Loucy (cell line): ENCODE measurements around the gene IPMK.

Experiments
- CTCF ChIP-seq: fragments of 200-600 bp; sonication (generic); conservative IDR thresholded peaks from 2 replicates; pipeline ENCODE4 v1.5.1; 2014; ENCODE audit warnings: mild to moderate bottlenecking, antibody characterized with exemption, low read length
- EZH2phosphoT487 ChIP-seq: fragments of 200-600 bp; IDR thresholded peaks from 2 replicates; pipeline ENCODE4 v1.6.1; 2018; ENCODE audit warnings: antibody characterized with exemption, mild to moderate bottlenecking, moderate library complexity, borderline replicate concordance

DNA sequence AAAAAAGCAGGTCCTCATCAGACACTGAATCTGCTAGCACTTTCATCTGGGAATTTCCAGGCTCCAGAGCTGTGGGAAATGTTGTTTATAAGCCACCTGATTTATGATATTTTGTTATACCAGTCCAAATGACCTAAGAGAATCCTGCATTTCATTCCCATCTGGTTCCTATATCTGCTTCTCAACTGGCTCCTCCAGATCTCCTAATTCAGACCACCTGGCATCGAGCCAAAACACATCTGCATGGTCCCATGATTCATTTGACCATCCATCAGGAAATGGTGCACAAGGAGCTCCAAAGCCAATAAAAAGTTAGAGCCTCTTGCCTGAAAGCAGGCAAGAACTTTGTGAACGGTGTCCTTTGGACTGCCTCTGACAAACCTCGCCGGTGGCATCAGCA, 108.9 kb downstream of the IPMK start:
- TF ChIP-seq CTCF (no peak), EZH2phosphoT487 (no peak)
